MCF 10A (cell line): Measurements from ENCODE around the gene MTUS2. TPM values are rescaled to one million over a fixed set of nuclear protein-coding genes. Genes with fewer than 3 reads are reported as not detected.

ENCODE experiments used
- BruUV-seq: library from RNA; stranded (reverse); fragments of 400-500 nt; replicated peaks from 2 replicates; lab custom pipeline; 2021; lab: Mats Ljungman, UMichigan
- CTCF ChIA-PET: fragments of 300-600 bp; sonication (Branson Sonifier 250); formaldehyde crosslinking; extraction: SDS; loops from one replicate; lab custom pipeline; 2021; ENCODE audit warnings: antibody characterized with exemption, inconsistent platforms; lab: Yijun Ruan, JAX
- POLR2A ChIA-PET: fragments of 300-600, 350-650 bp; sonication (Branson Sonifier 250); formaldehyde crosslinking; extraction: SDS; loops from one replicate; lab custom pipeline; 2020; ENCODE audit warnings: antibody characterized with exemption, inconsistent platforms; lab: Yijun Ruan, JAX
- DNase-seq: peaks from one replicate; pipeline ENCODE4 v3.0.0-alpha.2; 2018; ENCODE audit not compliant: unreplicated experiment
- H3K27ac Mint-ChIP-seq: one replicate; pipeline ENCODE4 v1.8.0; 2022; ENCODE audit warnings: mild to moderate bottlenecking, low read depth, mixed read lengths; ENCODE audit not compliant: unreplicated experiment
- H3K27me3 Mint-ChIP-seq: one replicate; pipeline ENCODE4 v1.8.0; 2022; ENCODE audit warnings: mixed read lengths; ENCODE audit not compliant: insufficient read depth, unreplicated experiment
- H3K36me3 Mint-ChIP-seq: one replicate; pipeline ENCODE4 v1.8.0; 2022; ENCODE audit warnings: mild to moderate bottlenecking, moderate library complexity, mixed read lengths; ENCODE audit not compliant: insufficient read depth, unreplicated experiment
- H3K4me1 Mint-ChIP-seq: one replicate; pipeline ENCODE4 v1.8.0; 2022; ENCODE audit warnings: mixed read lengths; ENCODE audit not compliant: insufficient read depth, unreplicated experiment
- H3K4me3 Mint-ChIP-seq: one replicate; pipeline ENCODE4 v1.8.0; 2022; ENCODE audit warnings: mild to moderate bottlenecking, moderate library complexity, mixed read lengths; ENCODE audit not compliant: unreplicated experiment
- H3K9me3 Mint-ChIP-seq: one replicate; pipeline ENCODE4 v1.8.0; 2022; ENCODE audit warnings: mixed read lengths; ENCODE audit not compliant: unreplicated experiment
- CTCF ChIP-seq: fragments of 200-600 bp; IDR thresholded peaks from one replicate; pipeline ENCODE4 v1.8.0; 2022; ENCODE audit warnings: antibody characterized with exemption, mild to moderate bottlenecking; ENCODE audit not compliant: unreplicated experiment
- intact Hi-C: fragments of 100-400 bp; cut with micrococcal nuclease; formaldehyde crosslinking; loops from 2 replicates; pipeline ENCODE4 v1.14.1; 2022
- total RNA-seq: library from RNA; stranded (reverse); gene quantifications from 2 replicates; pipeline ENCODE4 v1.2.3, GENCODE V29; 2022

Gene MTUS2
- total RNA-seq, 1 experiment from 2014 or later: not detected

- H3K36me3 Mint-ChIP-seq: no peaks in the 10 kb centered on the region
- peaks cover 33% of the 10 kb centered on the region for H3K27me3 Mint-ChIP-seq
- no peak for DNase-seq
- no peaks in the 10 kb centered on the region for H3K4me1 Mint-ChIP-seq
- no peaks in the 10 kb centered on the region for H3K9me3 Mint-ChIP-seq
- TF ChIP-seq CTCF: no peak
- ChIA-PET POLR2A (no interaction called here), CTCF (interaction anchor here (0.6 to 1.9 kb wide), 7 partner anchors 18 to 545 kb away, joined by 3 to 10 read pairs (median 4); no protein-coding TSS in a partner anchor)
- BruUV-seq: no TSS peak
- peak overlapping the region; percentile 22 for H3K4me3 Mint-ChIP-seq
- H3K27ac Mint-ChIP-seq: no peak overlapping the region
- intact Hi-C loops: loop anchor here (2.0 kb wide), 1 partner anchor 550 kb away; no protein-coding TSS in a partner anchor
Measured at GRCh38 chr13:28819046-28819730, 951 bp upstream of the MTUS2 start.

- H3K4me3 Mint-ChIP-seq: peak overlapping the region; percentile 22
- no peak overlapping the region for H3K27ac Mint-ChIP-seq
- no peak for DNase-seq
- POLR2A ChIA-PET: no interaction called here
- no peaks in the 10 kb centered on the region for H3K36me3 Mint-ChIP-seq
- BruUV-seq: no TSS peak
- H3K27me3 Mint-ChIP-seq: peaks cover 33% of the 10 kb centered on the region
- no peaks in the 10 kb centered on the region for H3K4me1 Mint-ChIP-seq
- CTCF ChIA-PET: interaction anchor here (0.6 to 1.9 kb wide), 6 partner anchors 18 to 545 kb away, joined by 3 to 10 read pairs (median 5); no protein-coding TSS in a partner anchor
- TF ChIP-seq CTCF: peak; percentile 32
- no peaks in the 10 kb centered on the region for H3K9me3 Mint-ChIP-seq
- intact Hi-C loops: loop anchor here (2.0 kb wide), 1 partner anchor 549 kb away; no protein-coding TSS in a partner anchor
Measured at GRCh38 chr13:28819735-28820098, 422 bp upstream of the MTUS2 start.

- H3K9me3 Mint-ChIP-seq: no peaks in the 10 kb centered on the region
- H3K4me1 Mint-ChIP-seq: no peaks in the 10 kb centered on the region
- intact Hi-C loops: no loop called here
- H3K27me3 Mint-ChIP-seq: peaks cover 31% of the 10 kb centered on the region
- TF ChIP-seq CTCF: no peak
- ChIA-PET CTCF (interaction anchor here (0.7 kb wide), 1 partner anchor 351 kb away, joined by 3 read pairs; no protein-coding TSS in a partner anchor), POLR2A (no interaction called here)
- no peaks in the 10 kb centered on the region for H3K36me3 Mint-ChIP-seq
- DNase-seq: no peak
- no peak overlapping the region for H3K27ac Mint-ChIP-seq
- H3K4me3 Mint-ChIP-seq: no peak overlapping the region
- no TSS peak for BruUV-seq
Measured at GRCh38 chr13:28822151-28822550, 2.0 kb downstream of the MTUS2 start.

GRCh38 chr13:28822801-28823200, 2.7 kb downstream of the MTUS2 start:
- H3K4me1 Mint-ChIP-seq: no peaks in the 10 kb centered on the region
- no peak overlapping the region for H3K27ac Mint-ChIP-seq
- H3K27me3 Mint-ChIP-seq: peaks cover 25% of the 10 kb centered on the region
- H3K4me3 Mint-ChIP-seq: no peak overlapping the region
- intact Hi-C loops: no loop called here
- CTCF ChIA-PET: interaction anchor here (0.7 to 0.9 kb wide), 2 partner anchors 24 to 350 kb away, joined by 3 read pairs; no protein-coding TSS in a partner anchor
- no peak for DNase-seq
- TF ChIP-seq CTCF: no peak
- POLR2A ChIA-PET: no interaction called here
- H3K9me3 Mint-ChIP-seq: no peaks in the 10 kb centered on the region
- no TSS peak for BruUV-seq
- H3K36me3 Mint-ChIP-seq: no peaks in the 10 kb centered on the region
